ENCODE measurements around the gene AGPAT2.

DNA sequence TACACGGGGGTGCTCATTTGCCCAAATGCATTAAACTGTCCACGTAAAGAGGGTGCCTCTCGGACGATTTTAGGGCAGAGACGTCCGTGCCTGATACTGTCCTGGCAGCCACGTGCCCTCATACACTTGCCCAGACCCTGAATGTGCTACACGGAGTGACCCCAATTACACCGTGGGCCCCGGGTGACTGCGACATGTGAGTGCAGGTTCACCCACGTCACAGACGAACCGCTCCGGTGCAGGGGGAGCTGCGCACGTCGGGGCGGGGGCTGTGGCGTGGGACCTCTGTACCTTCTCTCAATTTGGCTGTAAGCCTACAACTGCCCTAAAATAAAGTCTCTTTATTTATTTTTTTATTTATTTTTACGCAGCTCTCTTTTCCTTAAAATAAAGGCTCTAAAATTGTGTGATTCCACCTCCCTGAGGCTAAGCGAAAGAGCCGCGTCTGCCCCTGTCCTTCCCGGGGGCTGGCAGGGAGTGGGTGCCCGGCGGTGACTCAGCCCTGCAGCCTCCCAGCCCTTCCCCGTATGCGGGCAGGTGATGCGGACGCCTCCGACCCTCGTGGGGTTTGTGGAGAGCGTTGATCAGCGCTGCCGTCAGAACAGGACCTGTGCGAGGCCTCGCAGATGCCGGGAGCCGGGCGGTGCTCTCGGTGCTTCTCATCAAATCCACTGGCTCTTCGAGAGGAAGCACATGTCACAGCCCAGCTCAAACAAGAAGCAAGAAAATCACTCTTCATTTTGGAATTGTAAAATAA, 33.8 kb downstream of the AGPAT2 start:
- TF ChIP-seq, protein P1, sequence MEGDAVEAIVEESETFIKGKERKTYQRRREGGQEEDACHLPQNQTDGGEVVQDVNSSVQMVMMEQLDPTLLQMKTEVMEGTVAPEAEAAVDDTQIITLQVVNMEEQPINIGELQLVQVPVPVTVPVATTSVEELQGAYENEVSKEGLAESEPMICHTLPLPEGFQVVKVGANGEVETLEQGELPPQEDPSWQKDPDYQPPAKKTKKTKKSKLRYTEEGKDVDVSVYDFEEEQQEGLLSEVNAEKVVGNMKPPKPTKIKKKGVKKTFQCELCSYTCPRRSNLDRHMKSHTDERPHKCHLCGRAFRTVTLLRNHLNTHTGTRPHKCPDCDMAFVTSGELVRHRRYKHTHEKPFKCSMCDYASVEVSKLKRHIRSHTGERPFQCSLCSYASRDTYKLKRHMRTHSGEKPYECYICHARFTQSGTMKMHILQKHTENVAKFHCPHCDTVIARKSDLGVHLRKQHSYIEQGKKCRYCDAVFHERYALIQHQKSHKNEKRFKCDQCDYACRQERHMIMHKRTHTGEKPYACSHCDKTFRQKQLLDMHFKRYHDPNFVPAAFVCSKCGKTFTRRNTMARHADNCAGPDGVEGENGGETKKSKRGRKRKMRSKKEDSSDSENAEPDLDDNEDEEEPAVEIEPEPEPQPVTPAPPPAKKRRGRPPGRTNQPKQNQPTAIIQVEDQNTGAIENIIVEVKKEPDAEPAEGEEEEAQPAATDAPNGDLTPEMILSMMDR (IDR thresholded peaks at IDR 0.05; ENCODE audit: poor library complexity) = no peak
- TF ChIP-seq EZH2 (IDR thresholded peaks at IDR 0.05; ENCODE audit: borderline replicate concordance) (no peak), EZH2phosphoT487 (IDR thresholded peaks at IDR 0.05; ENCODE audit: low read depth, severe bottlenecking, unreplicated experiment) (no peak)
